Right lobe of liver (tissue), 4 donors: ENCODE results near the gene CPE.

Experiments used
- CTCF ChIP-seq, 4 donors: fragments of 200-600 bp in 3 of 4; fragments of 450-650 bp in 1 of 4; IDR thresholded peaks; one replicate each; pipeline versions ENCODE4 v1.5.1 to v1.8.0; 2016 to 2022; ENCODE audit warnings: antibody characterized with exemption in 4 of 4, mild to moderate bottlenecking in 2 of 4
- POLR2A ChIP-seq: fragments of 450-650 bp; IDR thresholded peaks from one replicate; pipeline ENCODE4 v1.6.1; 2017; ENCODE audit warnings: antibody characterized with exemption, mild to moderate bottlenecking
- donor health status: DM: no; HTN: no; CAD: no.
- donor health status: DM: no; HTN: no; CAD: no.
- donor health status: DM: no; HTN: yes; CAD: no.

- TF ChIP-seq POLR2A (no peak), CTCF (IDR thresholded peaks at IDR 0.05) (no peak)
Measured at GRCh38 chr4:165474784-165475705, 96.2 kb downstream of the CPE start.
